Measurements from ENCODE around the gene SEPTIN10. TPM values are rescaled to one million over a fixed set of nuclear protein-coding genes. Genes with fewer than 3 reads are reported as not detected.

SEPTIN10 gene
- total RNA-seq, result 10 to 100 TPM; 71.6 to 93.8 (median 78.0) TPM
- 10 to 100 TPM; 48.9 to 59.0 TPM for polyA plus RNA-seq
- long read RNA-seq, donor 1, transcript SEPT10-205 (10 exons, 1,605 nt), result minor isoform, 15 of 124 reads
- long read RNA-seq, donor 1, transcript SEPT10-202 (11 exons, 3,071 nt), result major isoform, 48 of 124 reads
- long read RNA-seq, donor 1, partial matches to known transcripts, result 22 of 124 reads
- long read RNA-seq, donor 1, other reads (novel, unspliced or antisense), result 35 of 124 reads
- long read RNA-seq, donor 2, transcript SEPT10-202 (11 exons, 3,071 nt), result major isoform, 9 of 32 reads
- long read RNA-seq, donor 2, partial matches to known transcripts, result 22 of 32 reads
- long read RNA-seq, donor 2, other reads (novel, unspliced or antisense), result 0 of 32 reads
- long read RNA-seq, donor 3, transcript SEPT10-202 (11 exons, 3,071 nt), result major isoform, 100 of 165 reads
- long read RNA-seq, donor 3, transcript SEPT10-203 (10 exons, 2,719 nt), result minor isoform, 7 of 165 reads
- long read RNA-seq, donor 3, transcript SEPT10-205 (10 exons, 1,605 nt), result minor isoform, 19 of 165 reads
- long read RNA-seq, donor 3, partial matches to known transcripts, result 7 of 165 reads
- long read RNA-seq, donor 3, other reads (novel, unspliced or antisense), result 32 of 165 reads

DNA sequence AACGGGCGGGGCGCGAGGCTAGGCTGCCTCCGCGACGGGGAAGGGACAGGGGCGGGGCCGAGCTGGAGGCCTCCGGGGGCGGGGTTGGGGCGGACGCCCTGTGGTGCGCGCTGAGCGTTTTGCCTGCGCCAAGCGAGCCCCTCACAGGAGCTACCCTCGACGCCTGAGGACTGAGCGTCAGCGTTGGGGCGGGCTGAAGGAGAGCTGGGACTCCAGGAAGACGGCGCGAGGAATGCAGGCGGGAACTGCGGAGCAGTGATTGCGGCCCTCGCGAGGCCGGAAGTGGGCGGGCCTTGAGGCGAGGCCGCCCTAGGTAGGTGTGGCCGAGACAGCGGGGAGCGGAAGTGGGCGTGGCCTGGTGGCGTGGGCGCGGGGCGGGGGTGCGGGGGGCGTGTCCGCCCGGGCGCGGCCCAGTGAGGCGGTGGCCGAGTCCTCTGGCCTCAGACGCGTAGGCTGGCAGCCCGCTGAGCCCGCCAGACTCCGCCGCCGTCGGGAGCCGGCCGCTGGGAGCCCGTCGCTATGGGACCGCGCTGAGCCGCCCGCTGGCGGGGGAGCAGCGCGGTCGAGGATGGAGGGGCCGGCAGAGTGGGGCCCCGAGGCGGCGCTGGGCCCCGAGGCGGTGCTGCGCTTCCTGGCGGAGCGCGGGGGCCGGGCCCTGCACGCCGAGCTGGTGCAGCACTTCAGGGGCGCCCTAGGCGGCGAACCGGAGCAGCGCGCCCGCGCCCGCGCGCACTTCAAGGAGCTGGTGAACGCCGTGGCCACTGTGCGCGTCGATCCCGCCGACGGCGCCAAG lies at the start of gene SEPTIN10, which contains the start of gene SOWAHC:
Gene SEPTIN10, minus strand, starts transcription at position 45 of the 793 bp plus-strand sequence. CDS start 139 bp downstream, outside the sequence.
Gene SOWAHC, plus strand, starts transcription at position 443 of the 793 bp plus-strand sequence. Its CDS starts 126 bp downstream, at position 569.
- peak within 1 kb of the TSS; percentile 85 for H3K4me3 ChIP-seq
- no peaks in the 10 kb centered on the region for H3K9me3 ChIP-seq
- peak; percentile 96 to 98 (median 97) for DNase-seq

DNA sequence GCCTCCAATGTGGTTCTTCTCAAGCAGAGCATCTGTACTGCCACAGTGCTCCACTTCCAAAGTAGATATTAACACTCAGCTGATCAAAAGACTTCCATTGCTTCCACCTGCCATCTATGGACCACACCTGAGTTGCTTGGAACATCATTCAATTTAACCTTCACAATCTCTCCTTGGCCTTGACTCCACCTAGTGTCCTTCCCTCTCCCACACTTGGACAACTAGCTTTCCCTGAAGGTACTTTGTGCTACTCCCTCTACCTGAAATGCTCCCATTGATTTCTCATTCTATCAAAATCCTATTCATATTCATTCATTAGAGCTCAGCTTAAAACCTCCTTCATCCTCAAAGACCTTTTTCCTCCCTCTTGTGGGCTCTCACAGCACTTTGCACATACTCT lies 49.1 kb upstream of the SEPTIN10 start:
- Histone ChIP-seq H3K27ac (no peak overlapping the region), H3K36me3 (no peaks in the 10 kb centered on the region), H3K9me3 (no peaks in the 10 kb centered on the region), H3K4me3 (no peak overlapping the region), H3K4me1 (ENCODE audit: insufficient read depth) (no peaks in the 10 kb centered on the region), H3K27me3 (no peaks in the 10 kb centered on the region)
- intact Hi-C loops (cut with DNase I), result no loop called here
- TF ChIP-seq EP300 (IDR thresholded peaks at IDR 0.05) (no peak), POLR2A (IDR thresholded peaks at IDR 0.05) (no peak)
- TF ChIP-seq, protein P1, sequence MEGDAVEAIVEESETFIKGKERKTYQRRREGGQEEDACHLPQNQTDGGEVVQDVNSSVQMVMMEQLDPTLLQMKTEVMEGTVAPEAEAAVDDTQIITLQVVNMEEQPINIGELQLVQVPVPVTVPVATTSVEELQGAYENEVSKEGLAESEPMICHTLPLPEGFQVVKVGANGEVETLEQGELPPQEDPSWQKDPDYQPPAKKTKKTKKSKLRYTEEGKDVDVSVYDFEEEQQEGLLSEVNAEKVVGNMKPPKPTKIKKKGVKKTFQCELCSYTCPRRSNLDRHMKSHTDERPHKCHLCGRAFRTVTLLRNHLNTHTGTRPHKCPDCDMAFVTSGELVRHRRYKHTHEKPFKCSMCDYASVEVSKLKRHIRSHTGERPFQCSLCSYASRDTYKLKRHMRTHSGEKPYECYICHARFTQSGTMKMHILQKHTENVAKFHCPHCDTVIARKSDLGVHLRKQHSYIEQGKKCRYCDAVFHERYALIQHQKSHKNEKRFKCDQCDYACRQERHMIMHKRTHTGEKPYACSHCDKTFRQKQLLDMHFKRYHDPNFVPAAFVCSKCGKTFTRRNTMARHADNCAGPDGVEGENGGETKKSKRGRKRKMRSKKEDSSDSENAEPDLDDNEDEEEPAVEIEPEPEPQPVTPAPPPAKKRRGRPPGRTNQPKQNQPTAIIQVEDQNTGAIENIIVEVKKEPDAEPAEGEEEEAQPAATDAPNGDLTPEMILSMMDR (IDR thresholded peaks at IDR 0.05), result no peak
- no peak for DNase-seq

More for the DNA sequence above, at the start of gene SEPTIN10, which contains the start of gene SOWAHC:
- no peaks in the 10 kb centered on the region for H3K27me3 ChIP-seq
- peak within 1 kb of the TSS; percentile 98 to 99 for H3K27ac ChIP-seq
- intact Hi-C loops (cut with DNase I), result loop anchor here in 2 of 4 donors (10.0 kb wide), 1 partner anchor 81 kb away; no protein-coding TSS in a partner anchor
- H3K4me1 ChIP-seq (ENCODE audit: insufficient read depth), result peaks cover 18% of the 10 kb centered on the region
- 1 to 2% (median 1%) methylated on average over 59 to 104 of the region's 104 CpGs for WGBS, 3 donors
- TF ChIP-seq EP300 (IDR thresholded peaks at IDR 0.05) (peak; percentile 88), POLR2A (IDR thresholded peaks at IDR 0.05) (peak; percentile 84)
- TF ChIP-seq, protein P1 (IDR thresholded peaks at IDR 0.05), result no peak
- no peaks in the 10 kb centered on the region for H3K36me3 ChIP-seq

DNA sequence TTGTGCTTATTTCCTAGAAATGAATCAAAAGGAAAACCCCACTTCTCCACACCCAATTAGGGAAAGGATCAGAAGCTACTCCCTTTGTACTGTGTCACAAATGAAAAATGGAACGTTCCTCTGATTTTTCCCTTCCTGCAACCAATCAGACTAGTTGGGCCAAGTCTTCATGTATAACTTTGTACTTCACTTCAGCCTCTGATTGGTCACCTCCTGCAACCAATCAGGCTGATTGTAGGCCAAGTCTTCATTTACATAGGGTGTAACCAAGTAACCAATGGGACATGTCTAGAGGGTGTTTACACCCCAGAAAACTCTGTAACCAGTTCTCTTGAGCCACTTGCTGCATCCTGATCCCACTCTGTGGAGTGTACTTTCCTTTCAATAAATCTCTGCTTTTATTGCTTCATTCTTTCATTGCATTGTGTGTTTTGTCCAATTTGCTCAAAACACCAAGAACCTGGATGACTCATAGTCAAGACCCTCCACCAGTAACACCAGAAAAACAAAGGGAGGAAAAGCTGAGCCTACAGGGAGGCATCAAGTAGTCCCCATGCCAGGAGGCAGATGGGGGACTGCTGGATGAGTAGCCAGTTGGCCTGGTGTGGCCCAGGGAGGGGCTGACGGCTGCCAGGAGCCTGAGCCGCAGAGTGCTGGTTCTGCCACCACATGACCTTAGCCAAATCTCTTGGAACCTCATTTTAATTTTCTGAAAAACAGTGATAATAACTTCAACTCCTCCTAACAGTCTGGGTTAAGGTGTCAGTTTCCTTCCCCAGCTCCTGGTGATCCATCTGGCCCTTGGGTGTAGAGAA lies 46.5 kb upstream of the SEPTIN10 start:
- H3K4me1 ChIP-seq (ENCODE audit: insufficient read depth), result no peaks in the 10 kb centered on the region
- H3K9me3 ChIP-seq, result no peaks in the 10 kb centered on the region
- TF ChIP-seq EP300 (IDR thresholded peaks at IDR 0.05) (no peak), POLR2A (IDR thresholded peaks at IDR 0.05) (no peak)
- TF ChIP-seq, protein P1 (IDR thresholded peaks at IDR 0.05), result no peak
- no peak for DNase-seq
- no peak overlapping the region for H3K27ac ChIP-seq
- H3K4me3 ChIP-seq, result no peak overlapping the region
- 72 to 81% (median 78%) methylated on average over 3 of the region's 3 CpGs for WGBS, 3 donors
- no peaks in the 10 kb centered on the region for H3K36me3 ChIP-seq
- intact Hi-C loops (cut with DNase I), result no loop called here
- H3K27me3 ChIP-seq, result no peaks in the 10 kb centered on the region

Data from ovary (tissue), 10 donors.